NCI-H526 (cell line): ENCODE data around the gene TMEM91.

ENCODE experiments used
- DNase-seq, 2 experiments: peaks; one replicate each; lab custom pipeline; 2025; lab: John Stamatoyannopoulos, UW

The TMEM91 gene

DNA sequence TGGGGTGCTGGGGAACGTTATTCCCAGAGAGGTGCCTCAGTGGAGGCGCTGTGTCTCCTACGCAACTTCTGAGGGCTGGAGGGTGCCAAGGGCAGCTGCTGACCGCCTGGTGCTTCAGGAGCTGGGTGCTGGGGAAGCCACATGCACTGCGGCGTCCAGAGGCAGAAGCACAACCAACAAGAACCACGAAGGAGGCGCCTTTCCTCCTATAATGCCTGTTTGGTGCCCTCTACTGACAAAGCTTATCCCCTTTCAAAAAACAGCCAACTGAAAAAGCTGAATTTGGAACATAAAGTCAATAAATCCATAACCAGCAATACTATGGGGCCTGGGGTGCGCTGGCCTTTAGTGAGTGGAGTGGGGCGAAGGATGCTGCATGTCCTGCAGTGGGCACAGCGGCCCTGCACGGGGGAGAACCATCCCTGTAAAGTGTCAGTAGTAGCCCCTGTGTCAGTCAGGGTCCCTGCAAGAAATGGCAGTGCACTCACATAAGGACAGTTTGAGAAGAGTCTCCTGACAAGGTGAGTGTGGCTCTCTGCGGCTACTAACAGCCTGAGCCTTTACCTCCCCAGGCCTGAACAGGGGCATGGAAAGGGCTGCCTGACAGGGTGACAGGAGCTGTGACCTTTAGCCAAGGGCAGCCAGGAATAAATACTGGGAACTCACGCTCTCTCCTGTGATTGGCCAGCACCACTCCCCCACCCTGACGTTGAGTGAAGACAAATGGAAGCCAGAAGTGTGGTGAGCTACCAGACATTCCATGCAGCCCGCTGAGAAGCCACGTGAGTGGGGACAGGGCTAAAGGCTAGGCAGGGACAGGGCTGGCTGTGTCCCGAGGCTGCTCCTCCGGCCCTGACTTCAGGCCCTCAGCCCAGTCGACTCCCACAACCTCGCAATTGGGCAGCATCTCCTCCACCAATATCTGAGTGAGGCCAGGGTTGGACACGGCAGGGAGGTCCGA lies 55.4 kb downstream of the TMEM91 start:
- no peak for DNase-seq

DNA sequence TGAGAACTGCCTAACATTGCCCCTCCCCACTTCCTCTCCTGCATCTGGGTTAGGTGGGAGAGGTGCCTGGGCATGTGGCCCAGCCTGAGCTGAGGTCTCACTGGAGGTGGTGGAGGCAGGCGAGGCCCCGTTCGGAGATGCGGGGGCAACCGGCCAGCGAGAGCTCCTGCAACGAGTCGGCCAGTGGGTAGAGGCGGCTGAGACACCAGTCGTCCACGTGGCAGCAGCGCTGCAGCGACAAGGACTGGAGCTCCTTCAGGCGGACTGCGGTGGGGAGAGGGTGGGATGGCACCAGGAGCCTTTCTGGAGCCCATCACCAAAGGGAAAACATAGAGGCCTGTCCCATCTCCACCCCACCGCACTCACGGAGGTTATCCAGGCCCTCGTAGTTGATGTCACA lies 56.8 kb downstream of the TMEM91 start:
- DNase-seq, result no peak
